Measurements from ENCODE around the gene CASQ2. TPM values are rescaled to one million over a fixed set of nuclear protein-coding genes. Genes with fewer than 3 reads are reported as not detected.

The CASQ2 gene
- total RNA-seq (ENCODE audit: unreplicated experiment) = not detected
- long read RNA-seq = 0 reads

- Mint-ChIP-seq H3K9me3 (ENCODE audit: unreplicated experiment) (no peaks in the 10 kb centered on the region), H3K4me3 (ENCODE audit: unreplicated experiment) (no peak within 1 kb of the TSS), H3K27ac (ENCODE audit: unreplicated experiment) (no peak within 1 kb of the TSS), H3K4me1 (ENCODE audit: unreplicated experiment) (peaks cover 6% of the 10 kb centered on the region), H3K27me3 (ENCODE audit: unreplicated experiment) (peaks cover 4% of the 10 kb centered on the region), H3K36me3 (ENCODE audit: low read depth, unreplicated experiment) (no peaks in the 10 kb centered on the region)
- DNase-seq (ENCODE audit: low spot score) = no peak
- no peak for TF ChIP-seq CTCF (IDR thresholded peaks at IDR 0.05; ENCODE audit: unreplicated experiment)
Measured at GRCh38 chr1:115768549-115768948, at the start of gene CASQ2. CASQ2 (minus strand) TSS chr1:115768714; CDS start chr1:115768541, 173 bp downstream.

- no peak for TF ChIP-seq CTCF (IDR thresholded peaks at IDR 0.05; ENCODE audit: unreplicated experiment)
- H3K36me3 Mint-ChIP-seq (ENCODE audit: low read depth, unreplicated experiment) = no peaks in the 10 kb centered on the region
- peaks cover 7% of the 10 kb centered on the region for H3K4me1 Mint-ChIP-seq (ENCODE audit: unreplicated experiment)
- DNase-seq (ENCODE audit: low spot score) = no peak
- no peaks in the 10 kb centered on the region for H3K9me3 Mint-ChIP-seq (ENCODE audit: unreplicated experiment)
- no peak overlapping the region for H3K27ac Mint-ChIP-seq (ENCODE audit: unreplicated experiment)
- H3K4me3 Mint-ChIP-seq (ENCODE audit: unreplicated experiment) = no peak overlapping the region
- no peaks in the 10 kb centered on the region for H3K27me3 Mint-ChIP-seq (ENCODE audit: unreplicated experiment)
Measured at GRCh38 chr1:115815694-115816093, 47.2 kb upstream of the CASQ2 start.

GRCh38 chr1:115814685-115815398, 46.3 kb upstream of the CASQ2 start:
- no peak for DNase-seq (ENCODE audit: low spot score)
- Mint-ChIP-seq H3K4me3 (ENCODE audit: unreplicated experiment) (no peak overlapping the region), H3K27me3 (ENCODE audit: unreplicated experiment) (no peaks in the 10 kb centered on the region), H3K9me3 (ENCODE audit: unreplicated experiment) (no peaks in the 10 kb centered on the region), H3K27ac (ENCODE audit: unreplicated experiment) (no peak overlapping the region), H3K4me1 (ENCODE audit: unreplicated experiment) (peaks cover 10% of the 10 kb centered on the region), H3K36me3 (ENCODE audit: low read depth, unreplicated experiment) (no peaks in the 10 kb centered on the region)
- no peak for TF ChIP-seq CTCF (IDR thresholded peaks at IDR 0.05; ENCODE audit: unreplicated experiment)

DNA sequence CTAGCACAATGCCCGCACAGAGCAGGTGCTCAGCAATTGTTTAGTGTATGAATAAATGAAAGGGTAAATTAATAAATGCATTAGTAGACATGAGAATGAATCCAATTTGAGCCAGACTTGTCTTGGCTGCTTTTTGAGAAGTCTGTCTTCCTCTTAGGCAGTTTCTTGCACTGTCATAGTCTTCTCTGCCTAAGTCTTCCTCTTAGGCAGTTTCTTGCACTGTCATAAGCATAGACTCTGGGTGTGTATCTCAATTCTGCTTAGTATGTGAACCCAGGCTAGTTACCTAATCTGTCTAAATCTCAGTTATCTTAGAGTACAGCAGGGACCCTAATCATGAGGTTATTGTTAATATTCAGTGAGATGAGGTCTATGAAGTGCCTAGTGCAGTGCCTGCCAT, 45.2 kb upstream of the CASQ2 start:
- Mint-ChIP-seq H3K4me3 (ENCODE audit: unreplicated experiment) (no peak overlapping the region), H3K27ac (ENCODE audit: unreplicated experiment) (no peak overlapping the region), H3K4me1 (ENCODE audit: unreplicated experiment) (peaks cover 19% of the 10 kb centered on the region), H3K27me3 (ENCODE audit: unreplicated experiment) (no peaks in the 10 kb centered on the region), H3K36me3 (ENCODE audit: low read depth, unreplicated experiment) (no peaks in the 10 kb centered on the region), H3K9me3 (ENCODE audit: unreplicated experiment) (no peaks in the 10 kb centered on the region)
- no peak for TF ChIP-seq CTCF (IDR thresholded peaks at IDR 0.05; ENCODE audit: unreplicated experiment)
- no peak for DNase-seq (ENCODE audit: low spot score)

DNA sequence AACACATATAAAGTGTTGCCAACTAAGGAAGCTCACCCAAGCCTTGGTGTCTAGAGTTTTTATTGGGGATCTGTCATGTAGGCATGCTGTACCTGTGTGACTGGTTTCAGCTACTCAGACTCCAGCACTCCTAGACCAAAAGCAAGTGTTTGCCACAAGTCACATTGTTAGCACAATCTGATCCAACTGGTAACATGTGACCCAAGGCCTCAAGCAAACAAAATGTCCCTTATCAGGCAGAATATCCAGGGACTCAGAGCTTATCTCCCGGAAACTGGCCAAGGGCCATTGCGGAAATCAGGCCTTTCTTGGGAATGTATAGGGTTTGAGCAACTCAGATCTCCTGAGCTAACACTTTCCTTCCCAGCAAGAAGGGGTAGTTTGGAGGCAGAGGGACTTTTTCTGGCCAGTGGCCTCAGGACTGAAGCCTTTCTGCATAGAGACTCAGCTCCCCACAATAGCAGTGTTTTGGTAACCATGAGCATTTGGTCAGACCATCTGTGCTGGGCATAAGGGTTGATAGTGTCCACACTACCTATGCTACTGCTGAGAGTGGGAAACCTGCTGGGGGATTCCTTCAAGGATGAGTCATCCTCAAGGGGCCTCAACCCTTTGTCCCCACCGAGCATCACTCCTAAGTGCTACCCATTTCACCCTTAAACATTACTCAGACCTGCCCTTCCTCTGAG, 42.8 kb upstream of the CASQ2 start:
- Mint-ChIP-seq H3K4me1 (ENCODE audit: unreplicated experiment) (peaks cover 26% of the 10 kb centered on the region), H3K9me3 (ENCODE audit: unreplicated experiment) (no peaks in the 10 kb centered on the region), H3K4me3 (ENCODE audit: unreplicated experiment) (no peak overlapping the region), H3K36me3 (ENCODE audit: low read depth, unreplicated experiment) (no peaks in the 10 kb centered on the region), H3K27me3 (ENCODE audit: unreplicated experiment) (no peaks in the 10 kb centered on the region), H3K27ac (ENCODE audit: unreplicated experiment) (no peak overlapping the region)
- no peak for DNase-seq (ENCODE audit: low spot score)
- TF ChIP-seq CTCF (IDR thresholded peaks at IDR 0.05; ENCODE audit: unreplicated experiment) = no peak

Measured in endothelial cell (in vitro differentiated cells).